HT1080 (cell line): Measurements from ENCODE around the gene LMO1. TPM values are rescaled to one million over a fixed set of nuclear protein-coding genes. Genes with fewer than 3 reads are reported as not detected.
A peak's percentile ranks its signal among the peaks of the same experiment; 100 is the strongest.

Experiments
- DNase-seq: peaks from one replicate; pipeline ENCODE4 v3.0.0-alpha.2; 2015; ENCODE audit warnings: low read depth
- total RNA-seq: library from RNA; depleted of rRNA; stranded (reverse); fragments of >200 nt; shearing (Covaris generic); gene quantifications from 2 replicates; pipeline ENCODE4 v1.2.3, GENCODE V29; 2014

LMO1 gene
- total RNA-seq, 1 experiment from 2014 or later = 0.18 TPM

GRCh38 chr11:8229299-8230177 is 34.1 kb downstream of the LMO1 start:
- no peak for DNase-seq

GRCh38 chr11:8228231-8228630 is 35.4 kb downstream of the LMO1 start:
- DNase-seq = no peak

- DNase-seq = no peak
These were observed 36.2 kb downstream of the LMO1 start for GRCh38 chr11:8227156-8228152.

GRCh38 chr11:8225589-8226036 is 38.1 kb downstream of the LMO1 start:
- DNase-seq = peak; percentile 63

- no peak for DNase-seq
These were observed 39.0 kb downstream of the LMO1 start for GRCh38 chr11:8224711-8225110.

- DNase-seq = no peak
These were observed 39.5 kb downstream of the LMO1 start for GRCh38 chr11:8224161-8224591.

GRCh38 chr11:8223513-8223900 is 40.2 kb downstream of the LMO1 start:
- peak; percentile 26 for DNase-seq

- DNase-seq = no peak
These were observed 40.7 kb downstream of the LMO1 start for GRCh38 chr11:8222820-8223512.

GRCh38 chr11:8221917-8222495 is 41.7 kb downstream of the LMO1 start:
- DNase-seq = no peak

- no peak for DNase-seq
These were observed 42.5 kb downstream of the LMO1 start for GRCh38 chr11:8221046-8221723.

- DNase-seq = no peak
These were observed 43.2 kb downstream of the LMO1 start for GRCh38 chr11:8220261-8221045.

GRCh38 chr11:8219257-8220021 is 44.2 kb downstream of the LMO1 start:
- peak; percentile 45 for DNase-seq

- no peak for DNase-seq
These were observed 44.8 kb downstream of the LMO1 start for GRCh38 chr11:8218840-8219239.

- no peak for DNase-seq
These were observed 45.3 kb downstream of the LMO1 start for GRCh38 chr11:8218409-8218808.

GRCh38 chr11:8217926-8218325 is 45.8 kb downstream of the LMO1 start:
- DNase-seq = no peak

- no peak for DNase-seq
These were observed 46.5 kb downstream of the LMO1 start for GRCh38 chr11:8217136-8217535.

- DNase-seq = no peak
These were observed 50.3 kb downstream of the LMO1 start for GRCh38 chr11:8213376-8213775.

- DNase-seq = no peak
These were observed 54.4 kb downstream of the LMO1 start for GRCh38 chr11:8209208-8209807.
